Urothelium cell line (cell line): ENCODE data around the gene UBTF.

Experiments used
- DNase-seq: peaks from one replicate; pipeline ENCODE4 v3.0.0; 2011; ENCODE audit warnings: low spot score, mixed read lengths
- FAIRE-seq: peaks from 2 replicates; lab custom pipeline; 2011; peaks lifted over from hg19 to GRCh38; lab: Jason Lieb, UNC

UBTF gene

DNA sequence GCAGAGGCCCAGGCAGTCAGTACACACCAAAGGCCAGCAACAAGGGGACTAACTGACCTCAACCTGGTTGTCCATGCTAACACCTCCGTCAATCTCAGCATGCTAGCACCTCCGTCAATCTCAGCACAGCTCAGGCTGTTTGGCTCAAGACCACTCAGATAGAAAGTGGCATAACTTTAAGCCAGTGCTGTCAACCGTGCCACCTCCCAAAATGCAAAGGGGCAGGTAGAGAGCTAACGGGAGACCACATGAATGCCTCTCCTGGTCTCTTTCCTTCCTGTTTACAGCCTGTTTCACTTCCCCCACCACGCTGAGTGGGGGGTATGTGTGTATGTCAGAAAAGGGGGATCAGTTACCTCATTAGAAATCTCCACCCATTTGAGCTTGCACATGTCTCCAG is 3.3 kb downstream of the UBTF start:
- no peak for FAIRE-seq
- no peak for DNase-seq

DNA sequence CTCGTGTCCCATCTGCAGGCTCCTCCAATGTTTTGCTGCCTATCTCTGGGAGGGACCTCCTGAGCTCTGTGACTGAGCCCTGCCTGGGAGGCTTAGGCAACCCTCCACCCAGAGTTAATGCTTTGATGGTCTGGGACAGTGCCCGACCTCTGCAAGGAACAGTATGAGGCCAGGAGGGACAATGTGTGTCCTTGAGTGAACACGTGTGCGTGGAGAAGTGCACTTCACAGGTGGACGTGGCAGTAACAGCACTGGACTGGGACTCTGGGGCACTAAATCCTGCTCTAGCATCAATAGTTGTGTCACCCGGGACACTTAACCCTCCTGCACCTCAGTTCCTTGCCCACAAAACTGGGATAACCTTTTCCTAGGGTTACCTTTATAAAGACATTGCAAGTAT is 4.6 kb downstream of the UBTF start:
- no peak for FAIRE-seq
- DNase-seq: no peak

DNA sequence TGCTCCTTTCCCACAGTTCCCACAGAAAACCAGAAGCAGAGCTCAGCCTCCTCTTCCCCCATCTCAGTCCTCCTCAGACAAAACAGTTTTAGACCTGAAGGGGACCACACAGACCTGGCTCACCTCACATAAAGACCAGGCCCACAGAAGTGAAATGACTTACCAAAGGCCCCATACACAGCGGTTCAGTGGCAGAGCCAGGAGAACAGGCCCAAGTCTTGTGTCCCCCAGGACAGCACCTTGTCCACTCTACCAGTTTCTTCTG is 5.3 kb downstream of the UBTF start:
- FAIRE-seq: no peak
- DNase-seq: no peak

DNA sequence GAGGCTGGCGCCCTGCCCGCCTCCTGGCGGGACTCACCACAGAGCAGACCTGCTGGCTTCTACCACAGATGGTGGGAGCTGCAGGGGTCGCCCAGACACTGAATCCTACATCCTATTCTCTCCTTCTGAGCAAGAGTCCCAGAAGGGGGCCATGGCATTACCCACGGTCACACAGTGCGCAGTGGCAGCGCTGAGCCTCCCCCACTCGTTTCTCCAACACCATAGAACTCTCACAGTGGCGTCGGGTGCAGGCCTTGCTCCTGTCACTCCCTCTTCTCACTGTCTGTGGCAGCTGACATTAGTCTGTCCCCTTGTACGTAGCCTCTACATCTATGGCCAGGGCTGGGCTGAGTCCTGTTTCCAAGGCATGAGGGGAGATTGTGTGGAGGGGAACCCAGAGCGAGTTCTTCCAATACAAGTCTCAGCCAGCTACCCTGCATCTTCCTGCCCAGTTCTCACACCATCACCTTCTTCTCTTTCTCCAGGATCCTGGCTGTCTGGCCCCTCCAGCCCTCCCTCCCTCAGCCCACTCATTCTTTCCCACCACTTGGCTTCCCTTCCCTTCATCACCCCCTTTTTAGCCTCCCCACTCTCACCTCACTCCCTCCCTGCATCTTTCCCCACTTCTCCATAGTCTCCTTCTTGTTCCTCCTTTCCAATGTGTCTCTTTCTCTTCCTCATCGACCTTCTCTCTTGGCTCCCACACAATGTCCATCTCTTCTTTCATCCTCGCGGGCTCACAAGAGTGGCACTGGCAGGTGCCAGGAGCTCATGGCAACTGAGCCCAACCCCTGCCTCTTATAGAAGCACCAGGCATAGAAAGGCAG is 5.9 kb downstream of the UBTF start:
- FAIRE-seq (no peak), DNase-seq (no peak)

DNA sequence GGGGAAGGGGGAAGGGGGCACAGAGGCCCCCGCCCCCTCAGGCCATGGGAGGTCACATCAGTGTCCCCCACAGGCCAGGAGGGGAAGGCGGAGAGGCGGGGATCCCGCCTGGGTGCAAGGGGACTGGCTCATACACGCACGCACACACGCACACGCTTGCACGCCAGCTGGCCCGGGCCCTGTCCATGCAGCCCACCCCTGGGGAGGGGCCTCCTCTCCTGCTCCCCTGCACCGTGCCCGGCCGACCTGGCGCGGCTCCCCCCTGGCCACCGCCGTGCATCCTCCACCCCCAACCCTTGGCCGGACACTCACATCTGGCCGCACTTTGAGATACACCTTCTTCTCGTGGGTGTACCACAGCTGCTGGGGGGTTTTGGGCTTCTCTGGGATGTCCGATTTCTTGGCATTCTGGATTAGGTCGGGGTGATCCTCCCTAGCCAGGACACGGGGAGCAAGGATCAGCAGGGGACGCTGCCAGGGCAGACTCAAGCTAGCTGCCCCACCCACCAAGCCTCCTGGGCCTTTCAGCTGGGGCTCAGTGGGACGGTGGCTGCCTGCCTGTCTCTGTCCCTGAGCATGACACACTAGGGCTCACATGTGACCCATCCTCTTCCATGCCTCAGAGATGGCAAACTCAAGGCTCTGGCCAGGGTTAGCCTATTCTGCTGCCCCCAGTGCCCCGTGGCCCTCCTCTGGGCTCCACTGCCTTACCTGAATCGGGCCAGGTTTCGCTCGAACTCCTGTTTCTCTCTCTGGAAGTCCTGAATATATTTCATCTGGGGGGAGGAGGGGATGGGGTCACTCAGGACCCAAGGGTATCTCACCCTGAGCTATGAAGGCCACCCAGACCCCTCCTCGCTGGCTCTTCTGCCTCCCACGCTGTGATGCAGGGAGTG is 6.7 kb downstream of the UBTF start:
- FAIRE-seq (no peak), DNase-seq (no peak)

DNA sequence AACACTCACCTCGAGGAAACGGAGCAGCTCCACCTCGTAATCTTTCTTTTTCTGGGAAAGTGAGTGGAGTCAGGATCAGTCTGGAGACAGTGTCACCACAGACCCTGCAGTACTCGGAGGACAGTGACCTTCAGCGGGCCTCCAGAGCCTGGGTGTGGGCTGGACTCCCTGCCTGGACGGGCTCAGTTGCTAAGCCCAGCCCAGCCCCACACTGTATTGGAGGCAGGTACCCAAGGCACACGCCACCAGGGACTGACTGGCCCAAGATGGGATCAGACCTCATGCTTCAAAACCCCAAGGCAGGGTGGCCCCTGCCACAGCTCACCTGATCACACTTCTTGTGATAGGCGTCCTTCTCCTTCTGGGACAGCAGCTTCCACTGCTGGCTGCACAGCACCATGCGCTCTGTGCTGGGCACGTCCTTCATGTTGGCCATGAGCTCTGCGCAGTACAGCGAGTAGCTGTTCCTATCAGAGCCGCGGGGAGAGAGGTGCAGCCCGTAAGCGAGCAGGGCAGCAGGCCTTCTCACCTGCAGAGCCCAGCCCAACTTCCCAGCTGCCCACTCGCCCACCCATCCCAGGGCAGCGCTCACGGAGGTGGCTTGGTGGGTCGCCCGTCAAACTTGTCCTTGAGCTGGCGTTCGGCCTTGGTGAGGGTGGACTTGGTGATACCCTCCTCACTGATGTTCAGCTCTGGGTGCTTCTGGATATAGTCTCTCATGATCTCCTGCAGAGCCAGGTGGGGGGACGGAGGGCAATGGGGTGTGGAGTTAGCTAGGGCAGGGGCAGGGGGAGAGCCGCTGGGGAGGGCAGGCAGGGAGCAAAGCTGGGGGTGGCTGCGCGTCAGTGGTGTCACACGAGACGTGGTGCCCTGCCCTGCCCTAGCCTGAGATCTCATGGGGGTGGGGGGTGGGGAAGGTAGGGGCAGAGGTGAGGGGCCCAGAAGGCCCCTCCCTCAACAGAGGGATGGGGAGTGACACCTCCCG is 7.9 kb downstream of the UBTF start:
- DNase-seq (no peak), FAIRE-seq (no peak)

DNA sequence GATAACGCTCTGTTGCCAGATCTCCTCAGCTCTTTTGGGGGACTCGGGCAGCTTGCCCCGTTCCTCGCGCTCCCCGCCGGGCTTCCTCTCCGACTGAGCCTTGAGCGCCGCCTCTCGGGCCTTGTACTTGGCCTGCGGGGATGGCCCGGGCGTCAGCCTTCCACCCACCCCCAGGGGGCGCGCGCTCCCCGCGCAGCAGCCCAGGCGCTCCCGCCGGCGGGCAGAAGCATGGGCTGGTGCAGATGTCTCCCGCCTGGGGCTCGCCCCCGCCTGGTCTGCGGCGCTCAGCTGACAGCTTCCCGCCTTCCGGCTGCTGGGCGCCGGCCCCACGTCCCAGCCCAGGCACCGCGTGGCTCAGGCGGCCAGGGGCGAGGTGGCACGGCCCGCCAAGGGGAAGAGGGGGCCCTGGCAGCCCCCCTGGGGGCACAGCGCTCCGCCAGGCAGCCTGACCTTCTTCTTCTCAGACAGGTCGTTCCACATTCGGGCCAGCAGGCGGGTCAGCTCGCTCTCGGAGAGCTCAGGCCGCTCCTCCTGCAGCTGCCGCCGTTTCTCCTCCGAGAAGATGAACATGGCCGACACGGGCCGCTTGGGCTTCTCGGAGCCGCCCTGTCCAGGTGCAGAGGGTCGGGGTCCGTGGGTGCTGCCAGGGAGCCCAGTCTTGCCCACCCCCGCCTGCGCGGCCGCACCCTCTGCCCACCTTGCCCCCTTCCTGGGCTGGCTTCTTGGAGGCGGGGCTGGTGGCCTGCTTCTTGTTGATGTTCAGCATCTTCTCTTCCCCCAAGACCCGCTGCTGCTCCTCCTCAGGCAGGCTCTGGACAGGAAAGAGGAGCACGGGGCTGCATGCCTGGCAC is 8.9 kb downstream of the UBTF start:
- FAIRE-seq: no peak
- no peak for DNase-seq

DNA sequence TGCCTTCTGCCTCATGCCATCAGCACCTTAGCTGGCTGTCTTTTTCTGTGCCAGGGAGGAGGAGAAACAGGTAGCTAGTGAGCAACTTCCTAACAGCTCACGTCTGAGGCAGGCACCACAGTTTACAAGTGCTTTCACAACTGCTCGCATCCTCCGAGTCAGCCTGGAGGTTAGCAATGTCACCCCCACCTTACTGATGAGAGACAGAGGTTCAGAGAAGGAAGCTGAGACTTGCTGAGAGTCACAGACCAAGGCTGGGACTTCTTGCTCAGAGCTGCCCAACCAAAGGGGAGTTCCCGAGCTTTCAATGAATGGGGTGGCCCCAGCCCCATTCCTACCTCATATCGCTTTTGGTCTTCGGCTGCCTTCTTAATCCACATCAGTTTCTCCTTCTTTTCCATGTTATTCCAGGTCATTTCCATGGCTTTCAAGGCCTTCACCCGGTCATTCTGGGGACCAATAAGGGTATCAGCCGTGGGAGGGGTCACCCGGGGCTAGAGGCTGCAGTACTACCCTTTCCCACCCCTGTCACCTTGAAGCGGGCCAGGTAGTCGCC is 9.6 kb downstream of the UBTF start:
- DNase-seq (no peak), FAIRE-seq (no peak)

DNA sequence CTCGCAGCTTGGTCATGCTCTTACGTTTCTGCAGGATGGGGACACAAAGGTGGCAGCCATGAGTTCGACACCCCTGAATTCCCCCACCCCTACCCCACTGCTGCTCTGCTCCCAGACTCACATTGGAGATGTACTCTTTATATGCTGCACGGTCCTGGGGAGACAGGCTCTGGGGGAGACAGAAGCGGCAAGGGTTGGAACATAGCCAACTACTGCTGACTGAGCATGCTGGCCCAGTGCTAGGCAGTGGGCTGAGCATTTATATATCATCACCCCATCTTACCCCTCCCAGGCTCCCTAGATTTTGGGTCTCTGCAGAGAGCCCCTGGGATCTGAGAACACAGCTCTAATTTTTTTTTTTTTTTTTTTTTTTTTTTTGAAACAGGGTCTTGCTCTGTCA is 11.7 kb downstream of the UBTF start:
- DNase-seq (no peak), FAIRE-seq (peak; percentile 17)

DNA sequence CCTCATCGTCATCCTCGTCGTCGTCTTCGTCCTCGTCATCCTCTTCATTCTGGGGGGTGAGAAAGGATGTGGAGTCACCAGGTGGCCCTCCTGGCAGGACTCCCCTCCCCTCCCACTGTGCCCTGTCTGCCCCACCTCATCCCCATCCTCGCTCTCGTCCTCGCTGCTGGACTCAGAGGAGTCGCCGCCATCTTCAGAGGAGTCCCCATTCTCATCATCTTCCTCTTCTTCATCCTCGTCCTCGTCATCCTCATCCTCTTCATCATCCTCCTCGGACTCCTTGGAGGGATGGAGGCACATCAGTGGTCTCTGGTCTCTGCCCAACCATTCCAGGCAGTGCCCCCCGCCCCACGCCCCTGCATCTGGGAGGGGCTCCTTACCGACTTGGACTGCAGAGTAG is 12.2 kb downstream of the UBTF start:
- DNase-seq: no peak
- no peak for FAIRE-seq

DNA sequence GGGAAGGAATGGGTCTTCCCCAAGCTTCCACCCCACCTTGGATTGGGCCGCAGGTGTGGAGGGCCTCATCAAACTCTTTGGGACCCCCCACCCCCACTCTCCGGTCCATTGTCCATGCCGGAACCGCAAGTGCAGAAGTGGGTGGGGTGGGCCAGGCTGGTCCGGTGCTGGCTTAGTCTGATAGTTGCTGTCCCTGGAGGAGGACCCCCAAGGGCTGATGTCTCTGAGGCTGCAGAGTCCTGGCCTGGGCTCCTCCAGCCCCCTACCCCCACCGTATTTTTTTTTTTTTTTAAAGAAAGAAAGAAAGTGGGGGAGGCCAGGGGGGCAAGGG is 12.7 kb downstream of the UBTF start:
- no peak for DNase-seq
- no peak for FAIRE-seq

DNA sequence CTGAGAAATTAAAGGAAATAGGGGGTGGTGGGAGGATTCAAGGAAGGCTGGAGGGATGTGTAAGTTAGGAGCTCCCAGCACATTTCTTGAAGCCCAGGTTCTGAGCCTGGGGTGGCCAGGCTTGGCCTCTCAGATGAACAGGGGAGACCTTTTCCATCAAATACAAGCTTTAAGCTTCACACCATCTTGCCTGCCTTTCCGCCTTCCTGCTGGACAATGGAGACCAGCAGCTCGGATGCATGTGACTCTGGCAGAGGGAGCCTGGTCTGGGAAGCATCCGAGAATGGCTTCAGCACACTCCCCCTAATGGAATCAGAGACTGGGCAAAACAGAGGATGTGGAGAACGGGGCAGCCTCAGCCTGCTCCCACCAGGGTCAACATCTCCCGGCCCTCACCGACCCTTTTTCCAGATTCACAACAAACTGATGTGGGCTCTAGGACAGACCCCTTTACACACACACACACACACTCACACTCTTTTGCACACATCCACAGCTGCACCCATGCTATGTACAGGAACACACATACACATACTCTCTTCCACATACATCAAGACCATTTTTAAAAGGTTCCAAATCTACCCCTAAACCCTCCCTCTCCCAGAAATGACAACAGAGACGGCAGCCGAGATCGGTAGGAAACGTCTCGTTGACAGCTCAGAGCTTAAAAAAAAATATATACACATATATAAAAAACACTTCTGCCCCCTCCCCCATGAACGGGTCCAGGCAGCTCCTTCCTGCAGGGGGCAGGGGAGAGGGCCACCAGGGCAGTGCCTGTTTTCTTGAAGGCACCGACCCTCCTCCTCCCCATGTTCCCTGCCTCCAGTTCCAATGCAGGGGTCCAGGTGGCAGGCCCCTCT is 13.3 kb downstream of the UBTF start:
- FAIRE-seq (no peak), DNase-seq (no peak)

DNA sequence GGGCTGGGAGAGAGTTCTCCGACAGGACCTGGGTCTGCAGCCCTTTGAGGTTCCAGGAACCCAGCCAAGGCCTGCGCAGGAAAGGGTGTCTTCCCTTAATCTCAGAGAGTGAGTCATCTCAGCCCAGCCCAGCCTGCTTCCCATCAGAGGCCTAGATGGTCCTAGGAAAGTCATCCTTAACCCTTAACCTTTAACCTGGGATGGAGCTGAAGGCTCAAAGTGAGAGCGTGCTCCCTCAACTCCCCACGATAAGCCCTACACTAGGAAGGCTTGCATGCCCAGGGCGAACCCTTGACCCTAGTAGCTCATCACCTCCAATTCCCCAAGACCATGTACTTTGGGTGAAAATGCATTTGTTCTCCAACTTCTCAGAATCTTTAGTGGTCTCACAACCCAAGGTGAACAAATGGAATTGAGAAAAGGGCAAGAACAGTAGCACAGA is 15.0 kb downstream of the UBTF start:
- peak; percentile 23 for DNase-seq
- no peak for FAIRE-seq

DNA sequence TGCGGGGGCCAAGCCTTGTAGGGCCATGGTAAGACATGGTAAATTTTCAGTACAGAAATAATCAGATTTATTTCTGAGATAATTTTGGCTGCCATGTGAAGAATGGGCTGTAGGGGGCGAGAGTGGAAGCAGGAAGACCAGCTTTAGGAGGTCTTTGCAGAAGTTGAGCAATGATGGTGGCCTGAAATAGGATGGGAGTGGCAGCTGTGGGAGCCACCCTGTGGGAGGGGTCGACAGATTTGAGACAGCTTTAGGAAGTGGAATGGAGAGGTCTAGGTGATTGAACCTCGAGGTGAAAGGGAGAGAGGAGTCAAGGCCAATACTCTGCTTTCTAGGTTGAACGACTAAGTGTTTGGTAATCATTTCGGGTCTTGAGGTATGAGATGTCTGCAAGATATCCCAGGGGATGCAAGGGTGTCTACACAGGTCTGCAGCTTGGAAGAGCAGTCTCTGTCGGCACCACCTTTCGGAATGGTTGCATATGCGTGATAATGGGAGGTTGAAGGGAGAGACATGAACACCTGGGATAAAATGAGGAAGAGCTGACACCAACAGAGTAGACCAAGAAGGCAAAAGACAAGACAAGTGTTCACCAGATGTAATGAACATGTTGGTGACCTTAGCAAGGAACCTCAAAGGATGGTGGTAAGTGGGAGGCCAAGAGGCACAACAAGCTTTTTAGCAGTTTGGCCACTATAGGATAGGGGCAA is 15.6 kb downstream of the UBTF start:
- FAIRE-seq (no peak), DNase-seq (peak; percentile 36)

DNA sequence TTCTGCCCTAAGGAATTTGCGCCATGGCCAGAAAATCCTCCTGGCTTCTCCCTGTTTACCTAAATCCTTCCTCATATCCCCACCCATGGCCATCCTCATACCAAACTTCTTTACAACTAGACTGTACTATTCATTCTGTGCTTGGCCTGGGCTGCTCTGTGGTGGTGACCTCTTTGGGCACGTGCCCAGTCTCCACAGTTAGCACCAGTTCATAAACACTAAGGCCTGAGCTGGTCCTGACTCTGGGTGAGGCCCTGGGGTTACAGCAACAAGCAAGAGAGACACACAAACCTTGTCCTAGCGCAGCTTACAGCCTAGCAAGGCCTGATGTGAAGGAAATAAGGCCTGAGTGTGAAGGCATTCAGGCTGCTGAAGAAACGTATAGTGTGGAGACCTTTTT is 16.7 kb downstream of the UBTF start:
- FAIRE-seq: no peak
- DNase-seq: no peak

DNA sequence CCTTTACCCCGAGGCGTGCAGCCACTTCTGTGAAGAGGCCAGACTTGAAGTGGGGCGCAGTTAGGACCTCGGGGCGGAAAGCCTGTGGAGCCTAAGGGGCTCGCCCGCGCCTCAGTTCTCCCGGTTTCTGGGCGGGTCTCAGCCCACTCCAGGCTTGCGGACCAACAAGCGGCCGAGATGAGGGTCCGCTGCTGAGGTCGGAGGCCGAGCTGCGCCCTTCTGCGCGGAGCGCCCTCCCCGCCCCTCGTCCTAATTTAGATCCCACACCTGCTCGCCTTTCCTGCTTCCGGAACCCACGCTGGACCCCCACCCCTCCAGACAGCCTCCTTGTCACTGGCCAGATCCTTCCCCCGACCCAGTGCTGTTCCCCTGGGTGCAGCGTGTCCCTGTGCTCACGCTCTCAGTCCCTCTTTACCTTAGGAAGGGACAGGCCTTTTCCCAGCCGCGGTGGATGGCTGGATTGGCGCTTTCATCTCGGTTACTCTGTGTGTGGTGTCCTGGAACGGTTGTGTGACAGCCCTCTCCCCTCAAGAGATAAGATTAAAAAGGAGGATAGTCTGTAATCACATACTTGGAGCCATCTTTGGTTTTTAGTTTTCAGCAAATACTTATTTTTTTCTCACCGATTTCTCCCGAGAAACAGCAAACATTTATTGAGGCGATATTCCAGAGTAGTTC is 18.9 kb downstream of the UBTF start:
- no peak for DNase-seq
- no peak for FAIRE-seq

DNA sequence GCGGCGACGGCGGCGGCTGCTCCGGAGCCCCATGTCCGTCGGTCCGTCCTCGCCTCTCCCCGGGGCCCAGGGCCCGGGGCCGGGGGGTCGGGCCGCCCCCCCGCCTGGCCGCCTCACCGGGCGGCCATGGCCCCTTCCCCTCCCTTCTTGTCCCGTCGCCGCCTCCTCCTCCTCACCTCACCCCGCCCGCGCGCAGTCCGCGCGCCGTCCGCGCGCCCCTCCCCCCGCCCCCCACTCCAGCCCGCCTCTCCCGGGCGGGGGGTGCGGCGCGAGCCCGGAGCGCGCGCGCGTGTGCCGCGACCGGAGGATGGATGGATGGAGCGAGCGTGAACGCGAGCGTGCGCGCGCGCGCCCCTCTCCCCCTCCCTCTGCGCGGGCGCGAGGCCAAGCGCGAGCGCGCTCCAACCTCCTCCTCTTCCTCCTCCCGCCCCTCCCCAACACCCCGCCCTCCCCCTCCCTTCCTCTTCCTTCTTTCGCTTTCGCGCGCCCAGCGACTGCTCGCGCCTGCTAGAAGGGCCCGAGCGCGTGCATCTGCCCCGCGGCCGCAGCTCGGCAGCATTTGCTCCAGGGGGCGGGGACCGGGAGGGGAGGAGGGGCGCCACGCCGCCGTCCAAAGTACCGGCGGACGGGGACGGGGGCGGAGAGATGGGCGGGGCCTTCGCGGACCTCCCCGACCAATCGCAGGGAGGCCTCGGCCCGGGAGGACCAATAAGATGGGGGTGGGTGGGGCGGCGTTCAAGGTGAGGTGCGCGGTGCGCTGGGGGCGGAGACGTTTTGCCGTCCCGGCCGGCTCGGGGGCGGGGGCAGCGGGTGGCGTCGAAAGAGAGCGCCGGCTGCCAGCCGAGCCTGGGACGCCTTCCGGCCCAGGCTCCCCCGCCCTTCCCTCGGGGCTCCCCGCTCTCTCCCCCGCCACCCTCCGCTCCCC is 19.7 kb downstream of the UBTF start, which contains the start of gene ATXN7L3:
TSS of gene ATXN7L3 (minus strand) at position 332 of the 925 bp plus-strand sequence. CDS start 1,814 bp downstream, outside the sequence.
- FAIRE-seq (peak; percentile 86), DNase-seq (peak; percentile 99)
